ENCODE results near the gene KCTD1. TPM values are rescaled to one million over a fixed set of nuclear protein-coding genes. Genes with fewer than 3 reads are reported as not detected.
"Not testable (repeated sequence)": the region's sequence is repeated elsewhere in the genome, so short reads cannot be mapped to it uniquely, and the experiment has no call there.

Gene KCTD1
- total and polyA plus RNA-seq, 2 of the 4 experiments (the other 2 are of a cell fraction), result 5.0 to 5.8 TPM

DNA sequence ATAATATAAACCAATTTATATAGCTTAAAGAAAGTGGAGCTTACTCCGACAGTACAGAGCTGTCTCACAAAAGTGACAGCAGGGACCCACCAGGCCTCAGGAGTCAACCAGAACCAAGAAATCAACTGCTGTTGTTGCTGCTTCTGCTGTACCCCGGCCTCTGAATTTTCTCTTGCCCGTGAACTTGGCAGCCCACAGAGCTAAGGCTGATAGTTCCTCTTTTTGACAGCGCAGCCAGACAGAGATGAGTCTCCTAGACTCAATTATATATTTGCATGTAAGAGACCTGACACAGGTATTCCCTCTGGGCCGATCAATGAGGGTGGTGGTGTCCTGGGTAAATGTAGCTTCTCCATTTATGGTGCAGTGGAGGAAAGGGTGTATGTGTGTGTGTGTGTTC, 109.4 kb downstream of the KCTD1 start:
- no peak overlapping the region for H3K18ac ChIP-seq (ENCODE audit: low read depth, low read length)
- no peak overlapping the region for H2BK20ac ChIP-seq (ENCODE audit: low read depth, low read length)
- TF ChIP-seq RCOR1 (IDR thresholded peaks at IDR 0.05; ENCODE audit: insufficient replicate concordance, low read length) (no peak), BHLHE40 (IDR thresholded peaks at IDR 0.05; ENCODE audit: low read depth, low read length) (no peak), RAD21 (IDR thresholded peaks at IDR 0.05; ENCODE audit: low read length) (no peak), CHD1 (IDR thresholded peaks at IDR 0.05; ENCODE audit: low read depth, low read length) (no peak), MXI1 (IDR thresholded peaks at IDR 0.05; ENCODE audit: borderline replicate concordance, low read depth, low read length) (no peak), MAFK (IDR thresholded peaks at IDR 0.05; ENCODE audit: low read depth, low read length) (no peak), FOS (IDR thresholded peaks at IDR 0.05; ENCODE audit: low read depth, low read length) (no peak), NFE2L2 (IDR thresholded peaks at IDR 0.05; ENCODE audit: low read depth, low read length) (no peak)
- no peaks in the 10 kb centered on the region for H4K20me1 ChIP-seq (ENCODE audit: insufficient read depth, low read length)
- no peak for DNase-seq
- no peak overlapping the region for H3K14ac ChIP-seq (replicated peaks; ENCODE audit: low read depth, low read length)
- BruUV-seq (replicated peaks), result no TSS peak
- no peak overlapping the region for H2BK5ac ChIP-seq (ENCODE audit: low read depth, low read length, poor library complexity, severe bottlenecking)
- H3K9ac ChIP-seq (ENCODE audit: low read depth, low read length), result no peak overlapping the region
- no peak overlapping the region for H2AK9ac ChIP-seq (replicated peaks; ENCODE audit: low read depth, low read length, poor library complexity)
- no peak overlapping the region for H2AK5ac ChIP-seq (ENCODE audit: low read depth, low read length)
- dilution Hi-C loops (cut with HindIII; ENCODE audit: low sequenced_read_pairs, unreplicated experiment), result no loop called here
- H3K36me3 ChIP-seq (ENCODE audit: control insufficient read depth, insufficient read depth, low read length), result no peaks in the 10 kb centered on the region
- H3K56ac ChIP-seq (ENCODE audit: extremely low read depth, insufficient read depth, low read length), result no peak overlapping the region
- no peak overlapping the region for H2BK15ac ChIP-seq (ENCODE audit: low read depth, low read length)
- CTCF ChIA-PET, result interaction anchor here (0.9 kb wide), 1 partner anchor 10 kb away, joined by 3 read pairs; no protein-coding TSS in a partner anchor
- H3K27me3 ChIP-seq (ENCODE audit: control insufficient read depth, insufficient read depth, low read length), result no peaks in the 10 kb centered on the region; the same call in none of the 2 replicates
- no peak overlapping the region for H2BK120ac ChIP-seq (ENCODE audit: low read depth, low read length)
- H4K91ac ChIP-seq (ENCODE audit: insufficient read depth, low read depth, low read length), result no peak overlapping the region
- no peak overlapping the region for H2AFZ ChIP-seq (replicated peaks; ENCODE audit: low read length, poor library complexity)
- in situ Hi-C loops (cut with MboI; ENCODE audit: low sequenced_read_pairs), result no loop called here
- H3K9me3 ChIP-seq (ENCODE audit: control insufficient read depth, insufficient read depth, low read length), result no peaks in the 10 kb centered on the region
- no peak overlapping the region for H3K4me2 ChIP-seq (ENCODE audit: low read depth, low read length)
- POLR2A ChIA-PET (ENCODE audit: unreplicated experiment), result no interaction called here
- H3K4me3 ChIP-seq (ENCODE audit: insufficient read depth, low read depth, low read length), result no peak overlapping the region
- no peak overlapping the region for H3K4ac ChIP-seq (ENCODE audit: low read depth, low read length)
- WGBS, 2 experiments (ENCODE audit: extremely low coverage in 2 of 2, insufficient read length in 1 of 2), result no CpG with 5 or more reads among the region's 5 CpGs
- H3K23ac ChIP-seq (ENCODE audit: low read depth, low read length), result no peak overlapping the region
- H4K8ac ChIP-seq (ENCODE audit: low read depth in 2 of 2, low read length in 2 of 2), result no peak overlapping the region
- peaks cover 10% of the 10 kb centered on the region; the same call in 1 of the 2 replicates for H3K4me1 ChIP-seq (ENCODE audit: control insufficient read depth, insufficient read depth, low read length)
- no peak overlapping the region for H3K27ac ChIP-seq (ENCODE audit: insufficient read depth, low read length)
- H4K5ac ChIP-seq (ENCODE audit: low read depth, low read length), result no peak overlapping the region
- peaks cover 3% of the 10 kb centered on the region; the same call in 1 of the 2 replicates for H3K9me1 ChIP-seq (ENCODE audit: insufficient read depth, low read length)
- H3K79me1 ChIP-seq (ENCODE audit: low read depth in 1 of 2, low read length in 2 of 2), result no peaks in the 10 kb centered on the region
- intact Hi-C loops (cut with micrococcal nuclease), result no loop called here
- no peak for ATAC-seq (ENCODE audit: low read depth)

GRCh38 chr18:26437634-26438033, 110.7 kb downstream of the KCTD1 start:
- H3K9me3 ChIP-seq (ENCODE audit: control insufficient read depth, insufficient read depth, low read length); H3K14ac ChIP-seq (replicated peaks; ENCODE audit: low read depth, low read length); POLR2A ChIA-PET (ENCODE audit: unreplicated experiment); DNase-seq; H3K27me3 ChIP-seq (ENCODE audit: control insufficient read depth, insufficient read depth, low read length); H3K36me3 ChIP-seq (ENCODE audit: control insufficient read depth, insufficient read depth, low read length); H2BK20ac ChIP-seq (ENCODE audit: low read depth, low read length); H2BK5ac ChIP-seq (ENCODE audit: low read depth, low read length, poor library complexity, severe bottlenecking); H2AK9ac ChIP-seq (replicated peaks; ENCODE audit: low read depth, low read length, poor library complexity); H4K20me1 ChIP-seq (ENCODE audit: insufficient read depth, low read length); H3K79me1 ChIP-seq (ENCODE audit: low read depth in 1 of 2, low read length in 2 of 2); intact Hi-C loops (cut with micrococcal nuclease); ATAC-seq (ENCODE audit: low read depth); H2BK15ac ChIP-seq (ENCODE audit: low read depth, low read length); H3K18ac ChIP-seq (ENCODE audit: low read depth, low read length); H4K91ac ChIP-seq (ENCODE audit: insufficient read depth, low read depth, low read length); H3K4me2 ChIP-seq (ENCODE audit: low read depth, low read length); H3K9ac ChIP-seq (ENCODE audit: low read depth, low read length); H3K56ac ChIP-seq (ENCODE audit: extremely low read depth, insufficient read depth, low read length); H2AFZ ChIP-seq (replicated peaks; ENCODE audit: low read length, poor library complexity); H3K23ac ChIP-seq (ENCODE audit: low read depth, low read length); H4K5ac ChIP-seq (ENCODE audit: low read depth, low read length); H3K4me3 ChIP-seq (ENCODE audit: insufficient read depth, low read depth, low read length); H2AK5ac ChIP-seq (ENCODE audit: low read depth, low read length); H4K8ac ChIP-seq (ENCODE audit: low read depth in 2 of 2, low read length in 2 of 2); H2BK120ac ChIP-seq (ENCODE audit: low read depth, low read length); CTCF ChIA-PET; H3K4ac ChIP-seq (ENCODE audit: low read depth, low read length); BruUV-seq (replicated peaks); H3K9me1 ChIP-seq (ENCODE audit: insufficient read depth, low read length); dilution Hi-C loops (cut with HindIII; ENCODE audit: low sequenced_read_pairs, unreplicated experiment); H3K27ac ChIP-seq (ENCODE audit: insufficient read depth, low read length); in situ Hi-C loops (cut with MboI; ENCODE audit: low sequenced_read_pairs): not testable (repeated sequence)
- no CpG with 5 or more reads among the region's 3 CpGs for WGBS, 2 experiments (ENCODE audit: extremely low coverage in 2 of 2, insufficient read length in 1 of 2)
- peaks cover 10% of the 10 kb centered on the region; the same call in 1 of the 2 replicates for H3K4me1 ChIP-seq (ENCODE audit: control insufficient read depth, insufficient read depth, low read length)
